Mesendoderm (in vitro differentiated cells): ENCODE measurements around the gene MAP2K4.

ENCODE experiments used
- DNase-seq: peaks from one replicate; pipeline ENCODE4 v3.0.0; 2013
- H2AK5ac ChIP-seq: 2 replicates; pipeline ENCODE4 v1.6.1; 2013; ENCODE audit warnings: low read length, inconsistent platforms
- H2BK120ac ChIP-seq: 2 replicates; pipeline ENCODE4 v1.6.1; 2013; ENCODE audit warnings: low read depth, mild to moderate bottlenecking, low read length, moderate library complexity, mixed read lengths
- H2BK15ac ChIP-seq: replicated peaks from 2 replicates; pipeline ENCODE4 v1.6.1; 2013; ENCODE audit warnings: low read depth, mild to moderate bottlenecking, moderate library complexity
- H2BK5ac ChIP-seq: 2 replicates; pipeline ENCODE4 v1.6.1; 2013; ENCODE audit warnings: low read length, inconsistent platforms
- H3K18ac ChIP-seq: 2 replicates; pipeline ENCODE4 v1.6.1; 2013; ENCODE audit warnings: mild to moderate bottlenecking, low read length, mixed read lengths
- H3K23ac ChIP-seq: one replicate; pipeline ENCODE4 v1.6.1; 2013; ENCODE audit warnings: low read length
- H3K27ac ChIP-seq: 2 replicates; pipeline ENCODE4 v1.5.1; 2013; ENCODE audit warnings: low read depth, mild to moderate bottlenecking, inconsistent platforms, low read length, moderate library complexity
- H3K27me3 ChIP-seq: 2 replicates; pipeline ENCODE4 v1.6.1; 2013; ENCODE audit warnings: low read length, control low read depth, mild to moderate bottlenecking, inconsistent platforms; ENCODE audit not compliant: insufficient read depth, poor library complexity
- H3K36me3 ChIP-seq: 2 replicates; pipeline ENCODE4 v1.6.1; 2013; ENCODE audit warnings: low read length, inconsistent platforms; ENCODE audit not compliant: control insufficient read depth, insufficient read depth
- H3K4ac ChIP-seq: one replicate; pipeline ENCODE4 v1.6.1; 2013; ENCODE audit warnings: low read depth, mild to moderate bottlenecking, low read length, moderate library complexity
- H3K4me1 ChIP-seq: 2 replicates; pipeline ENCODE4 v1.6.1; 2013; ENCODE audit warnings: low read depth, low read length, inconsistent platforms; ENCODE audit not compliant: control insufficient read depth
- H3K4me2 ChIP-seq: 2 replicates; pipeline ENCODE4 v1.6.1; 2013; ENCODE audit warnings: low read length
- H3K4me3 ChIP-seq: 2 replicates; pipeline ENCODE4 v1.5.1; 2013; ENCODE audit warnings: mild to moderate bottlenecking, low read length
- H3K56ac ChIP-seq: one replicate; pipeline ENCODE4 v1.6.1; 2013; ENCODE audit warnings: low read length
- H3K79me1 ChIP-seq: 2 replicates; pipeline ENCODE4 v1.6.1; 2013; ENCODE audit warnings: low read length, inconsistent platforms
- H3K79me2 ChIP-seq: 2 replicates; pipeline ENCODE4 v1.6.1; 2013; ENCODE audit warnings: mild to moderate bottlenecking, low read length; ENCODE audit not compliant: control insufficient read depth, insufficient read depth
- H3K9ac ChIP-seq: 2 replicates; pipeline ENCODE4 v1.6.1; 2013; ENCODE audit warnings: low read length, inconsistent platforms
- H4K5ac ChIP-seq: one replicate; pipeline ENCODE4 v1.6.1; 2013; ENCODE audit warnings: low read length
- H4K8ac ChIP-seq: one replicate; pipeline ENCODE4 v1.6.1; 2013; ENCODE audit warnings: low read depth, mild to moderate bottlenecking, control low read depth, low read length, moderate library complexity
- WGBS: extraction: QIAGEN DNeasy Blood & Tissue Kit; methylation state at CpG from one replicate; pipeline ENCODE4 v1.1.7; 2013; ENCODE audit warnings: low lambda C conversion rate, missing lambda C conversion rate; ENCODE audit not compliant: insufficient coverage; ENCODE audit errors: extremely low coverage; 5-methylcytosine and 5-hydroxymethylcytosine counted together

Gene MAP2K4

GRCh38 chr17:12134101-12134500 is 113.4 kb downstream of the MAP2K4 start:
- peaks cover 3% of the 10 kb centered on the region for H3K36me3 ChIP-seq
- no CpG with 5 or more reads among the region's 3 CpGs for WGBS
- no peak overlapping the region for H3K56ac ChIP-seq
- no peak overlapping the region for H2BK120ac ChIP-seq
- H3K27ac ChIP-seq, result no peak overlapping the region
- no peak overlapping the region for H4K5ac ChIP-seq
- no peaks in the 10 kb centered on the region for H3K79me2 ChIP-seq
- no peak overlapping the region for H2BK15ac ChIP-seq
- peaks cover 2% of the 10 kb centered on the region for H3K79me1 ChIP-seq
- H3K4me2 ChIP-seq, result no peak overlapping the region
- no peak overlapping the region for H3K4ac ChIP-seq
- H3K27me3 ChIP-seq, result no peaks in the 10 kb centered on the region
- no peak for DNase-seq
- H3K4me3 ChIP-seq, result no peak overlapping the region
- H2AK5ac ChIP-seq, result no peak overlapping the region
- H3K4me1 ChIP-seq, result no peaks in the 10 kb centered on the region
- no peak overlapping the region for H2BK5ac ChIP-seq
- H4K8ac ChIP-seq, result no peak overlapping the region
- no peak overlapping the region for H3K9ac ChIP-seq
- no peak overlapping the region for H3K18ac ChIP-seq
- no peak overlapping the region for H3K23ac ChIP-seq

DNA sequence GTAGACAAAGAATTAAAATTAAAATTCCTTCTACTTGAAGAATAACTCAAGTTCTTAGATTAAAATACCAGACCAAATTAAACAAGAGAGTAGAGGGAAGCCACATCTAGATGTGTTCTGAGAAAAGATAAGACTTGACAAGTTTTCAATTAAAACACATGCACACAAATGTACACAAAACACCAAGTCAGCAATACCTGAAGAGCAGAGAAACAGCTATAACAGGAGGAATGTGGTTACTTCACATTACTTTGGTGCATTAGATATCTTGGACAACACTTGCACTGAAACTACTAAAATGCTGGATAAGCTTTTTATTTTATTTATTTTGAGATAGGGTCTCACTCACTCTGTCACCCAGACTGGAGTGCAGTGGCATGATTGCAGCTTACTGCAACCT is 113.9 kb downstream of the MAP2K4 start:
- H4K8ac ChIP-seq, result no peak overlapping the region
- H3K4me3 ChIP-seq, result no peak overlapping the region
- H3K27ac ChIP-seq, result no peak overlapping the region
- no peaks in the 10 kb centered on the region for H3K27me3 ChIP-seq
- DNase-seq, result no peak
- no peak overlapping the region for H2AK5ac ChIP-seq
- H2BK120ac ChIP-seq, result no peak overlapping the region
- H2BK5ac ChIP-seq, result no peak overlapping the region
- H3K18ac ChIP-seq, result no peak overlapping the region
- no peak overlapping the region for H3K4me2 ChIP-seq
- H3K4ac ChIP-seq, result no peak overlapping the region
- no peaks in the 10 kb centered on the region for H3K79me2 ChIP-seq
- no peak overlapping the region for H3K23ac ChIP-seq
- no peaks in the 10 kb centered on the region for H3K4me1 ChIP-seq
- no peak overlapping the region for H2BK15ac ChIP-seq
- no peak overlapping the region for H4K5ac ChIP-seq
- no peak overlapping the region for H3K9ac ChIP-seq
- H3K56ac ChIP-seq, result no peak overlapping the region
- H3K79me1 ChIP-seq, result peaks cover 2% of the 10 kb centered on the region
- H3K36me3 ChIP-seq, result no peaks in the 10 kb centered on the region

DNA sequence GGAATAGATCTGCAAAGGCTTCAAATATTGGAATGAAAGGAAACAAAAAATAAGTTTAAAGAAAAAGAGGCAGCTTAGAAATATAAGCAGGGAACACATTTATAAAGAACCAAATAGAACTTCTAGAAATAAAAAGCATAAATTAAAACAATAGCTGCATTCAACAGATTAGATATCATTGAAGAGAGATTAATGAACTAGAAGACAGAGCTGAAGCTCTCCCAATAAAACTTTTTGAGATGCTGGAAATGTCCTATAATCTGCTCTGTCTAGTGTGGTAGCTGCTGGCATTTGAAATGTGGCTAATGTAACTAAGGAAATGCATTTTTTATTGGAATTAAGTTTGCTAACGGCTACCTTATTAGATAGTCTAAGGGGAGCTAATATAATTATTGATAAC is 115.6 kb downstream of the MAP2K4 start:
- Histone ChIP-seq H3K23ac (no peak overlapping the region), H3K27me3 (no peaks in the 10 kb centered on the region), H3K9ac (no peak overlapping the region), H3K18ac (no peak overlapping the region), H3K79me2 (no peaks in the 10 kb centered on the region), H3K4ac (no peak overlapping the region), H2AK5ac (no peak overlapping the region), H3K79me1 (peaks cover 2% of the 10 kb centered on the region), H3K27ac (no peak overlapping the region), H4K5ac (no peak overlapping the region), H3K4me3 (no peak overlapping the region), H3K4me1 (no peaks in the 10 kb centered on the region), H3K56ac (no peak overlapping the region), H3K36me3 (peaks cover 2% of the 10 kb centered on the region), H2BK5ac (no peak overlapping the region), H3K4me2 (no peak overlapping the region), H4K8ac (no peak overlapping the region), H2BK120ac (no peak overlapping the region), H2BK15ac (no peak overlapping the region)
- no CpG with 5 or more reads among the region's 1 CpG for WGBS
- DNase-seq, result no peak

- Histone ChIP-seq H2BK15ac (no peak overlapping the region), H3K9ac (no peak overlapping the region), H2AK5ac (no peak overlapping the region), H3K56ac (no peak overlapping the region), H3K18ac (no peak overlapping the region), H3K79me2 (no peaks in the 10 kb centered on the region), H3K4me3 (no peak overlapping the region), H3K23ac (no peak overlapping the region), H3K27ac (no peak overlapping the region), H4K5ac (no peak overlapping the region), H3K4me2 (no peak overlapping the region), H3K36me3 (peaks cover 3% of the 10 kb centered on the region), H3K4ac (no peak overlapping the region), H2BK120ac (no peak overlapping the region), H4K8ac (no peak overlapping the region), H3K27me3 (no peaks in the 10 kb centered on the region), H3K79me1 (peaks cover 2% of the 10 kb centered on the region), H3K4me1 (no peaks in the 10 kb centered on the region), H2BK5ac (no peak overlapping the region)
- DNase-seq, result no peak
Observed at GRCh38 chr17:12136646-12137045, 116.0 kb downstream of the MAP2K4 start.

DNA sequence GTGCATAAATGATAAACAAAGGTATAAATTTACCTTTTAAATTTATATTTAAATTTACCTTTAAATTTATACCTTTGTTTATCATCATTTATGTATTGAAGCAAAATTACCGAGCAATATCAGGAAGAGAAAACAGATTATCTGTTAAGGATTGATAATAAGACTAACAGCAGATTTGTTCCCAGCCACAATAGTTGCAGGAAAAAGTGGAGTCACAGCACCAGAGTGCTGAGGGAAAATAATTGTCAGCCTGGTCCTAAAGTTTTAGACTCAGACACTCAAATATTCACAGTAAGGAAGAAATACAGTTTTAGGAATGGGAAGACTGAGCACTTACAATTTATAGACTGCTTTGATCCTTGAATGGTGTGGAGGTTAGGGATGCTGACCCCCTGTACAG is 117.2 kb downstream of the MAP2K4 start:
- H3K4me2 ChIP-seq, result no peak overlapping the region
- peaks cover 3% of the 10 kb centered on the region for H3K36me3 ChIP-seq
- H4K8ac ChIP-seq, result no peak overlapping the region
- H3K79me2 ChIP-seq, result no peaks in the 10 kb centered on the region
- no peaks in the 10 kb centered on the region for H3K4me1 ChIP-seq
- H2BK15ac ChIP-seq, result no peak overlapping the region
- peaks cover 2% of the 10 kb centered on the region for H3K79me1 ChIP-seq
- no peak overlapping the region for H3K4ac ChIP-seq
- no peak overlapping the region for H3K56ac ChIP-seq
- no peak overlapping the region for H3K27ac ChIP-seq
- no peak overlapping the region for H3K23ac ChIP-seq
- no peak overlapping the region for H2AK5ac ChIP-seq
- no peak overlapping the region for H3K18ac ChIP-seq
- H2BK5ac ChIP-seq, result no peak overlapping the region
- no CpG with 5 or more reads among the region's 1 CpG for WGBS
- no peak overlapping the region for H2BK120ac ChIP-seq
- H3K4me3 ChIP-seq, result no peak overlapping the region
- no peak overlapping the region for H3K9ac ChIP-seq
- no peaks in the 10 kb centered on the region for H3K27me3 ChIP-seq
- no peak for DNase-seq
- no peak overlapping the region for H4K5ac ChIP-seq

DNA sequence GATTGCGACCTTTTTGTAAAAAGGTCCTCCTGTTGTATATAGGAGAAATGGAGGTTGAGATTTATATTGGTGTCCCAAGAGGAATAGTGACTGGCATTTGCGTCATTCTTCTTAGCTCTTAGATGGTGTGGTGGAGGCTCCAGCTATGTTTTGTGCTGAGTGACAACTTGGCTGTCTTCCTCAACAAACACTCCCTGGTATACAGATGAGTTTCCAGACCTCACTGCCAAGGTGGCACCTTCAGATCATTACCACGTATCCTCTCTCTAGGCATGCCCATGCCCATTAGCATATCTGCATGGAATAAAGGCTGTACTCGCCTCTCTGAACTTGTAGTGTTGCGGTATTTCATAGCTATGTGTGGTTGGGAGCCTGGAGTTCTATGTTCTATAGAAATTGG is 120.0 kb downstream of the MAP2K4 start:
- Histone ChIP-seq H4K8ac (no peak overlapping the region), H3K36me3 (peaks cover 3% of the 10 kb centered on the region), H3K79me1 (peaks cover 2% of the 10 kb centered on the region), H3K27ac (no peak overlapping the region), H3K4me1 (no peaks in the 10 kb centered on the region), H2AK5ac (no peak overlapping the region), H2BK120ac (no peak overlapping the region), H3K18ac (no peak overlapping the region), H3K27me3 (no peaks in the 10 kb centered on the region), H3K4ac (no peak overlapping the region), H3K4me3 (no peak overlapping the region), H3K23ac (no peak overlapping the region), H3K56ac (no peak overlapping the region), H2BK15ac (no peak overlapping the region), H3K4me2 (no peak overlapping the region), H3K79me2 (no peaks in the 10 kb centered on the region), H4K5ac (no peak overlapping the region), H3K9ac (no peak overlapping the region), H2BK5ac (no peak overlapping the region)
- DNase-seq, result no peak
- WGBS, result no CpG with 5 or more reads among the region's 5 CpGs
